Fibroblast of lung (primary cell): ENCODE data around the gene RFPL2. TPM values are rescaled to one million over a fixed set of nuclear protein-coding genes. Genes with fewer than 3 reads are reported as not detected.

Experiments used
- DNase-seq, 2 donors: peaks; one replicate each; pipeline versions ENCODE4 v3.0.0 to v3.0.0-alpha.2; 2010; ENCODE audit warnings: low read depth in 2 of 2
- H2AFZ ChIP-seq: 2 replicates; pipeline ENCODE4 v1.5.1; 2012; ENCODE audit warnings: low read length, control low read depth, inconsistent platforms
- H3K27ac ChIP-seq: 2 replicates; pipeline ENCODE4 v1.5.1; 2011; ENCODE audit warnings: low read length, control low read depth; ENCODE audit not compliant: insufficient read depth
- H3K27me3 ChIP-seq: 2 replicates; pipeline ENCODE4 v1.5.1; 2011; ENCODE audit warnings: mild to moderate bottlenecking, low read length; ENCODE audit not compliant: control insufficient read depth, insufficient read depth
- H3K36me3 ChIP-seq: 2 replicates; pipeline ENCODE4 v1.5.1; 2011; ENCODE audit warnings: low read length; ENCODE audit not compliant: control insufficient read depth, insufficient read depth
- H3K4me1 ChIP-seq: 2 replicates; pipeline ENCODE4 v1.5.1; 2011; ENCODE audit warnings: low read length; ENCODE audit not compliant: control insufficient read depth, insufficient read depth; ENCODE audit errors: extremely low read depth
- H3K4me2 ChIP-seq: 2 replicates; pipeline ENCODE4 v1.5.1; 2011; ENCODE audit warnings: low read length, control low read depth; ENCODE audit not compliant: insufficient read depth; ENCODE audit errors: extremely low read depth
- H3K4me3 ChIP-seq, 4 experiments: fragments of 200-600 bp in 1 of 4; sonication (generic) in 1 of 4; replicated peaks in 1 of 4; 2 replicates each; pipeline ENCODE4 v1.5.1; 2011 to 2016; ENCODE audit warnings: low read length in 4 of 4, low read depth in 3 of 4, mild to moderate bottlenecking in 3 of 4, control low read depth in 2 of 4, inconsistent platforms in 1 of 4, mixed read lengths in 1 of 4; ENCODE audit not compliant: insufficient read depth in 1 of 4; ENCODE audit errors: control extremely low read depth in 1 of 4
- H3K79me2 ChIP-seq: 2 replicates; pipeline ENCODE4 v1.5.1; 2012; ENCODE audit warnings: mild to moderate bottlenecking, low read length, inconsistent platforms; ENCODE audit not compliant: control insufficient read depth, insufficient read depth
- H3K9ac ChIP-seq: 2 replicates; pipeline ENCODE4 v1.5.1; 2011; ENCODE audit warnings: mild to moderate bottlenecking, low read length, control low read depth; ENCODE audit not compliant: insufficient read depth
- H3K9me3 ChIP-seq: 2 replicates; pipeline ENCODE4 v1.5.1; 2012; ENCODE audit warnings: low read depth, low read length; ENCODE audit not compliant: control insufficient read depth, insufficient read depth
- H4K20me1 ChIP-seq: 2 replicates; pipeline ENCODE4 v1.5.1; 2011; ENCODE audit warnings: low read length; ENCODE audit not compliant: control insufficient read depth, insufficient read depth; ENCODE audit errors: extremely low read depth
- EZH2 ChIP-seq: IDR thresholded peaks from 2 replicates; pipeline ENCODE4 v1.5.1; 2012; ENCODE audit warnings: low read length, control low read depth, mild to moderate bottlenecking; ENCODE audit errors: missing control alignments
- polyA plus RNA-seq, 2 donors: library from polyadenylated mRNA; depleted of rRNA in 1 of 2; stranded (reverse) in 1 of 2; unstranded in 1 of 2; fragments of >200 nt; gene quantifications; 2 replicates each; pipeline ENCODE4 v1.2.1, GENCODE V29; 2011 to 2012; ENCODE audit warnings: missing spikeins in 1 of 2
- total RNA-seq: library from RNA; depleted of rRNA; stranded (reverse); fragments of >200 nt; gene quantifications from 2 replicates; pipeline ENCODE4 v1.2.1, GENCODE V29; 2014
- TF ChIP-seq, protein P1 (sequence below), 2 donors: IDR thresholded peaks in 1 of 2; conservative IDR thresholded peaks in 1 of 2; 1 replicate in 1 of 2; 2 replicates in 1 of 2; pipeline ENCODE4 v1.5.1; 2011 to 2012; ENCODE audit warnings: low read length in 2 of 2, control low read depth in 1 of 2, inconsistent platforms in 1 of 2, low read depth in 1 of 2, mild to moderate bottlenecking in 1 of 2

Gene RFPL2
- total and polyA plus RNA-seq, 2 donors (not counting 1 experiment from before 2014, with no cell fraction given), result not detected

DNA sequence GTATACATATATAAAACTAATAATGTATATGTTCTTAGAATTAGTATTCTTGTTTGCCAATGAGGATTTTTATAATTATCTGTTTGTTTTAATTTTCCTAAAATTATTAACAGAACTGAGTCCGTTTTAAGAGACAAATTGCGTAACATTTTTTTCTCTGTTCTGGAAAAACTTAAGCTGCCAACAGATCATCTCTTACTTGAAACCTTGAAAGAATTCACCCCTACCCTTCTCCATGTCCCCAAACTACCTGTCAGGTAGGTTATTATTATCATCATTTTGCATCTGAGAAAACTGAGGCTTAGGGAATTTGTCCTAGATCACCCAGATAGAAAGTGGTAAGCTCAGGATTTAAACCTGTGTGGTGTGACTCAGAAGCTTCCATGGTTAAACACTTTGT, 35.6 kb upstream of the RFPL2 start:
- Histone ChIP-seq H3K9ac (no peak overlapping the region), H3K9me3 (no peaks in the 10 kb centered on the region), H4K20me1 (no peaks in the 10 kb centered on the region), H3K79me2 (no peaks in the 10 kb centered on the region), H3K27ac (no peak overlapping the region), H3K4me3 (no peak overlapping the region), H3K4me2 (no peak overlapping the region), H2AFZ (no peak overlapping the region), H3K27me3 (no peaks in the 10 kb centered on the region), H3K4me1 (no peaks in the 10 kb centered on the region), H3K36me3 (no peaks in the 10 kb centered on the region)
- DNase-seq, result no peak
- TF ChIP-seq EZH2, result no peak
- TF ChIP-seq, protein P1, sequence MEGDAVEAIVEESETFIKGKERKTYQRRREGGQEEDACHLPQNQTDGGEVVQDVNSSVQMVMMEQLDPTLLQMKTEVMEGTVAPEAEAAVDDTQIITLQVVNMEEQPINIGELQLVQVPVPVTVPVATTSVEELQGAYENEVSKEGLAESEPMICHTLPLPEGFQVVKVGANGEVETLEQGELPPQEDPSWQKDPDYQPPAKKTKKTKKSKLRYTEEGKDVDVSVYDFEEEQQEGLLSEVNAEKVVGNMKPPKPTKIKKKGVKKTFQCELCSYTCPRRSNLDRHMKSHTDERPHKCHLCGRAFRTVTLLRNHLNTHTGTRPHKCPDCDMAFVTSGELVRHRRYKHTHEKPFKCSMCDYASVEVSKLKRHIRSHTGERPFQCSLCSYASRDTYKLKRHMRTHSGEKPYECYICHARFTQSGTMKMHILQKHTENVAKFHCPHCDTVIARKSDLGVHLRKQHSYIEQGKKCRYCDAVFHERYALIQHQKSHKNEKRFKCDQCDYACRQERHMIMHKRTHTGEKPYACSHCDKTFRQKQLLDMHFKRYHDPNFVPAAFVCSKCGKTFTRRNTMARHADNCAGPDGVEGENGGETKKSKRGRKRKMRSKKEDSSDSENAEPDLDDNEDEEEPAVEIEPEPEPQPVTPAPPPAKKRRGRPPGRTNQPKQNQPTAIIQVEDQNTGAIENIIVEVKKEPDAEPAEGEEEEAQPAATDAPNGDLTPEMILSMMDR (conservative IDR thresholded peaks at IDR 0.05 in 1 of 2, IDR thresholded peaks at IDR 0.05 in 1 of 2; ENCODE audit: low read depth in 1 of 2, low read length in 2 of 2), result no peak

DNA sequence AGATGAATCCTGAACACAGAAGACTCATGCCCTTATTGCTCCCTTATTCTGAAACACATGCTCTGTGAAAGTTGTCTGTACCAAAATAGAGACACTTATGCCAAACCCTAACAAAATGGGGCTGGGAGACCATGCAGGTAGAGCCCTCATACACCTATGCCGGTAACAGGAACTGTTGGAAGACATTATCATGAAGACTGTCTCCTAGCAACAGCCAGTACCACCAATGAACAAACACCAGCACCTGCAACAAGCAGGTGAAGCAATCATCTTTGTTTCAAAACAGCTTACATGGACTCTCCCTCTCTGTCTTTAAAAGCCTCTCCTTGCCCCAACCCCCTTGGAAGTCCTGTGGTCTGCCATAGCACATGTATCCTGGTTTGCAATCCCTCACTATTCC, 33.0 kb upstream of the RFPL2 start:
- Histone ChIP-seq H3K4me1 (no peaks in the 10 kb centered on the region), H3K36me3 (no peaks in the 10 kb centered on the region), H4K20me1 (no peaks in the 10 kb centered on the region), H3K27ac (no peak overlapping the region), H3K9ac (no peak overlapping the region), H3K4me3 (no peak overlapping the region), H3K79me2 (no peaks in the 10 kb centered on the region), H2AFZ (no peak overlapping the region), H3K27me3 (no peaks in the 10 kb centered on the region), H3K4me2 (no peak overlapping the region), H3K9me3 (no peaks in the 10 kb centered on the region)
- TF ChIP-seq EZH2, result no peak
- TF ChIP-seq, protein P1 (conservative IDR thresholded peaks at IDR 0.05 in 1 of 2, IDR thresholded peaks at IDR 0.05 in 1 of 2; ENCODE audit: low read depth in 1 of 2, low read length in 2 of 2), result no peak
- DNase-seq, result no peak

DNA sequence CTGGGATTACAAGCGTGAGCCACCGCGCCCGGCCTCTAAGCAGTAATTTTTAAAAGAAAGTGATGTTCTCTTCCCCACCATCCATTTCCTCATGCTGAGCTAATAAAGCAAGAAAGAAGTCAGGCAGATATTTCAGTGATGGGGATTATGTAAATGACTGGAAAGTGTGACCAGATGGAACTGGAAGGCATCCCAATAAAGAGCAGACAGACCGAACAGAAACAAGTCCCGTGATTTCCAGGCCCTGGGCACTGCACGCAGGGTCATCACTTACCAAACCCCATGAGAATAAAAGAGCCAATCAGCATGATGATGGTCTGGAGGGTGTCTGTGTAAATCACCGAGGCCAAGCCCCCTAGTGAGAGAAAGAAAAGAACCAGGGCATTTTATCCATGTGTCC, 32.1 kb upstream of the RFPL2 start:
- no peaks in the 10 kb centered on the region for H3K36me3 ChIP-seq
- H4K20me1 ChIP-seq, result no peaks in the 10 kb centered on the region
- DNase-seq, result no peak
- H3K27ac ChIP-seq, result no peak overlapping the region
- TF ChIP-seq EZH2, result no peak
- TF ChIP-seq, protein P1 (conservative IDR thresholded peaks at IDR 0.05 in 1 of 2, IDR thresholded peaks at IDR 0.05 in 1 of 2; ENCODE audit: low read depth in 1 of 2, low read length in 2 of 2), result no peak
- no peak overlapping the region for H3K4me3 ChIP-seq
- H3K4me1 ChIP-seq, result no peaks in the 10 kb centered on the region
- no peaks in the 10 kb centered on the region for H3K79me2 ChIP-seq
- no peaks in the 10 kb centered on the region for H3K27me3 ChIP-seq
- H3K9ac ChIP-seq, result no peak overlapping the region
- no peaks in the 10 kb centered on the region for H3K9me3 ChIP-seq
- no peak overlapping the region for H3K4me2 ChIP-seq
- H2AFZ ChIP-seq, result no peak overlapping the region
